HepG2 (cell line): ENCODE measurements around the gene RPL34. TPM values are rescaled to one million over a fixed set of nuclear protein-coding genes. Genes with fewer than 3 reads are reported as not detected.

Experiments used
- DNMT3B ChIP-seq: conservative IDR thresholded peaks from 2 replicates; pipeline ENCODE4 v1.6.1; 2016; ENCODE audit warnings: missing biosample characterization, control low read depth
- EEA1 ChIP-seq: sonication (generic); formaldehyde crosslinking; IDR thresholded peaks from 2 replicates; pipeline ENCODE4 v1.5.1; 2020; ENCODE audit warnings: mild to moderate bottlenecking, missing genetic modification reagents, borderline replicate concordance
- JUN ChIP-seq: sonication (generic); formaldehyde crosslinking; IDR thresholded peaks from 2 replicates; pipeline ENCODE4 v1.4.0; 2020; ENCODE audit warnings: mild to moderate bottlenecking, missing genetic modification reagents
- KLF15 ChIP-seq: sonication (generic); formaldehyde crosslinking; IDR thresholded peaks from 2 replicates; pipeline ENCODE4 v1.8.1; 2023; ENCODE audit warnings: borderline replicate concordance, mild to moderate bottlenecking, inconsistent platforms, missing genetic modification reagents, mixed read lengths
- KMT2A ChIP-seq: sonication (generic); formaldehyde crosslinking; IDR thresholded peaks from 2 replicates; pipeline ENCODE4 v1.4.0; 2020; ENCODE audit warnings: missing genetic modification reagents
- MTF1 ChIP-seq: sonication (generic); formaldehyde crosslinking; IDR thresholded peaks from 2 replicates; pipeline ENCODE4 v1.5.0; 2020; ENCODE audit warnings: missing genetic modification reagents
- ONECUT2 ChIP-seq: sonication (generic); formaldehyde crosslinking; IDR thresholded peaks from 2 replicates; pipeline ENCODE4 v1.4.0; 2020; ENCODE audit warnings: missing genetic modification reagents
- PBX3 ChIP-seq: sonication (generic); formaldehyde crosslinking; IDR thresholded peaks from 2 replicates; pipeline ENCODE4 v1.8.1; 2023; ENCODE audit warnings: missing genetic modification reagents, inconsistent platforms, borderline replicate concordance
- TOPORS ChIP-seq: sonication (generic); formaldehyde crosslinking; IDR thresholded peaks from 2 replicates; pipeline ENCODE4 v1.8.0; 2023; ENCODE audit warnings: mild to moderate bottlenecking, missing genetic modification reagents
- ZBTB20 ChIP-seq: sonication (generic); formaldehyde crosslinking; IDR thresholded peaks from 2 replicates; pipeline ENCODE4 v1.8.1; 2023; ENCODE audit warnings: missing genetic modification reagents, low read depth, mild to moderate bottlenecking, borderline replicate concordance
- ZNF12 ChIP-seq: sonication (generic); formaldehyde crosslinking; IDR thresholded peaks from 2 replicates; pipeline ENCODE4 v1.5.0; 2020; ENCODE audit warnings: missing genetic modification reagents
- ZNF264 ChIP-seq: sonication (generic); formaldehyde crosslinking; IDR thresholded peaks from 2 replicates; pipeline ENCODE4 v1.4.0; 2020; ENCODE audit warnings: missing genetic modification reagents
- ZNF33B ChIP-seq: sonication (generic); formaldehyde crosslinking; IDR thresholded peaks from 2 replicates; pipeline ENCODE4 v1.5.1; 2020; ENCODE audit warnings: mild to moderate bottlenecking, missing genetic modification reagents
- ZNF350 ChIP-seq: sonication (generic); formaldehyde crosslinking; IDR thresholded peaks from 2 replicates; pipeline ENCODE4 v1.4.0; 2020; ENCODE audit warnings: mild to moderate bottlenecking, low read depth, missing genetic modification reagents, borderline replicate concordance
- ZNF367 ChIP-seq: sonication (generic); formaldehyde crosslinking; IDR thresholded peaks from 2 replicates; pipeline ENCODE4 v1.4.0; 2020; ENCODE audit warnings: missing genetic modification reagents, borderline replicate concordance
- ZNF572 ChIP-seq: sonication (generic); formaldehyde crosslinking; IDR thresholded peaks from 2 replicates; pipeline ENCODE4 v1.5.1; 2020; ENCODE audit warnings: mild to moderate bottlenecking, missing genetic modification reagents
- ZNF577 ChIP-seq: sonication (generic); formaldehyde crosslinking; IDR thresholded peaks from 2 replicates; pipeline ENCODE4 v1.4.0; 2020; ENCODE audit warnings: mild to moderate bottlenecking, low read depth, missing genetic modification reagents, borderline replicate concordance
- ZNF609 ChIP-seq: sonication (generic); formaldehyde crosslinking; IDR thresholded peaks from 2 replicates; pipeline ENCODE4 v1.4.0; 2020; ENCODE audit warnings: mild to moderate bottlenecking, missing genetic modification reagents, borderline replicate concordance
- ZNF672 ChIP-seq: sonication (generic); formaldehyde crosslinking; IDR thresholded peaks from 2 replicates; pipeline ENCODE4 v1.8.1; 2022; ENCODE audit warnings: missing genetic modification reagents
- ZNF678 ChIP-seq: sonication (generic); formaldehyde crosslinking; IDR thresholded peaks from 2 replicates; pipeline ENCODE4 v1.4.0; 2020; ENCODE audit warnings: mild to moderate bottlenecking, missing genetic modification reagents
- ZNF83 ChIP-seq: sonication (generic); formaldehyde crosslinking; IDR thresholded peaks from 2 replicates; pipeline ENCODE4 v1.4.0; 2020; ENCODE audit warnings: missing genetic modification reagents, mild to moderate bottlenecking, borderline replicate concordance
- ZNF883 ChIP-seq: sonication (generic); formaldehyde crosslinking; IDR thresholded peaks from 2 replicates; pipeline ENCODE4 v1.5.1; 2020; ENCODE audit warnings: mild to moderate bottlenecking, missing genetic modification reagents; ENCODE audit errors: not compliant biosample characterization
- polyA plus RNA-seq, 8 experiments: library from polyadenylated mRNA; depleted of rRNA in 3 of 8; stranded (reverse) in 7 of 8; unstranded in 1 of 8; fragments of >200 nt; fragmentation: Illumina TruSeq in 4 of 8; extraction: Trizol in 4 of 8; gene quantifications; 2 replicates each; pipeline versions ENCODE4 v1.2.1 to v1.2.3, GENCODE V29; 2011 to 2016; ENCODE audit warnings: low read depth in 4 of 8, missing spikeins in 1 of 8, mixed read lengths in 1 of 8; ENCODE audit not compliant: insufficient read depth in 1 of 8
- total RNA-seq, 5 experiments: library from RNA; depleted of rRNA; stranded (reverse); fragments of >200 nt; fragmentation: Illumina TruSeq; extraction: Trizol; gene quantifications; 2 replicates each; pipeline ENCODE4 v1.2.3, GENCODE V29; 2016; ENCODE audit warnings: low read depth in 1 of 5
- TF ChIP-seq, protein P1 (sequence below), 2 experiments: fragments of 450-650 bp in 1 of 2; sonication (generic) in 1 of 2; formaldehyde crosslinking; IDR thresholded peaks; 2 replicates each; pipeline versions ENCODE4 v1.5.0 to v1.8.0; 2020 to 2022; ENCODE audit warnings: mild to moderate bottlenecking in 1 of 2, missing genetic modification reagents in 1 of 2

RPL34 gene
- total and polyA plus RNA-seq, 2 of the 13 experiments (the other 11 are each of a cell fraction or from before 2014, with no cell fraction given) = 2,235 to 3,985 TPM

GRCh38 chr4:108620101-108620932, at the start of gene RPL34 (continued):
- TF ChIP-seq KLF15 (CRISPR knock-in tag) (no peak), KMT2A (CRISPR knock-in tag) (peak; percentile 87; the same call in 1 of the 2 replicates), ZBTB20 (CRISPR knock-in tag) (no peak; the same call in 1 of the 2 replicates), TOPORS (CRISPR knock-in tag) (no peak), ZNF572 (peak; percentile 90), ZNF609 (CRISPR knock-in tag) (peak; percentile 29; the same call in 1 of the 2 replicates), ONECUT2 (CRISPR knock-in tag) (no peak; the same call in 1 of the 2 replicates), ZNF883 (CRISPR knock-in tag) (peak; percentile 64), ZNF33B (CRISPR knock-in tag) (peak; percentile 88; the same call in 1 of the 2 replicates), ZNF350 (CRISPR knock-in tag) (peak; percentile 91), ZNF672 (no peak), DNMT3B (peak; percentile 98), ZNF264 (CRISPR knock-in tag) (peak; percentile 67), ZNF678 (CRISPR knock-in tag) (no peak), MTF1 (CRISPR knock-in tag) (no peak), JUN (CRISPR knock-in tag) (no peak), ZNF367 (CRISPR knock-in tag) (no peak), ZNF12 (no peak; the same call in 1 of the 2 replicates), ZNF577 (CRISPR knock-in tag) (no peak), PBX3 (CRISPR knock-in tag) (no peak), EEA1 (CRISPR knock-in tag) (no peak), ZNF83 (CRISPR knock-in tag) (peak; percentile 77; the same call in 1 of the 2 replicates)
- TF ChIP-seq, protein P1, sequence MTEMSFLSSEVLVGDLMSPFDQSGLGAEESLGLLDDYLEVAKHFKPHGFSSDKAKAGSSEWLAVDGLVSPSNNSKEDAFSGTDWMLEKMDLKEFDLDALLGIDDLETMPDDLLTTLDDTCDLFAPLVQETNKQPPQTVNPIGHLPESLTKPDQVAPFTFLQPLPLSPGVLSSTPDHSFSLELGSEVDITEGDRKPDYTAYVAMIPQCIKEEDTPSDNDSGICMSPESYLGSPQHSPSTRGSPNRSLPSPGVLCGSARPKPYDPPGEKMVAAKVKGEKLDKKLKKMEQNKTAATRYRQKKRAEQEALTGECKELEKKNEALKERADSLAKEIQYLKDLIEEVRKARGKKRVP (CRISPR knock-in tag; IDR thresholded peaks at IDR 0.05) = peak in 1 of 2 experiments; percentile 94; a peak in 2 of 4 replicates
